ENCODE measurements around the gene MIA2.

Gene MIA2

DNA sequence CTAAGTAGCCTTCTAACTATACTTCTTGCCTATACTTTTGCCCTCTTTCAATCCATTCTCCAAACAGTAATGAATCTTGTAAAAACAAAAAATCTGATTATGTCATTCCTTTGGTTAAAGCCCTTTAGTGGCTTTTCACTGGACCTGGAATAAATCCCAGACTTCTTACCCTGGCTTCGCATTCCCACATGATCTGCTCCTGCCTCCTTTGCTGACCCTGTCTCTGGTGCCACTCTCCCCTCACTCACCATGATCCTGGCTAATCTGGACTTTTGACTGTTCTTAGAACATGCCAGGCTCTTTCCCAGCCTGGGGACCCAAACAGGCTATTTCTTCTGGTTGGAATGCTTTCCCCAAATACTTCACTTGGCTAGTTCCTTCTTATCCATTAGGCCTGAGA is 7.9 kb downstream of the MIA2 start:
- no peak overlapping the region for H3K4me3 ChIP-seq (replicated peaks; ENCODE audit: insufficient read depth, low read length)
- no peak for DNase-seq (ENCODE audit: low read depth in 1 of 2, low spot score in 1 of 2)
- H3K27ac ChIP-seq (replicated peaks): no peak overlapping the region
- H3K27me3 ChIP-seq (ENCODE audit: insufficient read depth, poor library complexity, severe bottlenecking): no peaks in the 10 kb centered on the region
- TF ChIP-seq SPI1 (IDR thresholded peaks at IDR 0.05; ENCODE audit: borderline replicate concordance, low read depth): no peak
- TF ChIP-seq, protein P1, sequence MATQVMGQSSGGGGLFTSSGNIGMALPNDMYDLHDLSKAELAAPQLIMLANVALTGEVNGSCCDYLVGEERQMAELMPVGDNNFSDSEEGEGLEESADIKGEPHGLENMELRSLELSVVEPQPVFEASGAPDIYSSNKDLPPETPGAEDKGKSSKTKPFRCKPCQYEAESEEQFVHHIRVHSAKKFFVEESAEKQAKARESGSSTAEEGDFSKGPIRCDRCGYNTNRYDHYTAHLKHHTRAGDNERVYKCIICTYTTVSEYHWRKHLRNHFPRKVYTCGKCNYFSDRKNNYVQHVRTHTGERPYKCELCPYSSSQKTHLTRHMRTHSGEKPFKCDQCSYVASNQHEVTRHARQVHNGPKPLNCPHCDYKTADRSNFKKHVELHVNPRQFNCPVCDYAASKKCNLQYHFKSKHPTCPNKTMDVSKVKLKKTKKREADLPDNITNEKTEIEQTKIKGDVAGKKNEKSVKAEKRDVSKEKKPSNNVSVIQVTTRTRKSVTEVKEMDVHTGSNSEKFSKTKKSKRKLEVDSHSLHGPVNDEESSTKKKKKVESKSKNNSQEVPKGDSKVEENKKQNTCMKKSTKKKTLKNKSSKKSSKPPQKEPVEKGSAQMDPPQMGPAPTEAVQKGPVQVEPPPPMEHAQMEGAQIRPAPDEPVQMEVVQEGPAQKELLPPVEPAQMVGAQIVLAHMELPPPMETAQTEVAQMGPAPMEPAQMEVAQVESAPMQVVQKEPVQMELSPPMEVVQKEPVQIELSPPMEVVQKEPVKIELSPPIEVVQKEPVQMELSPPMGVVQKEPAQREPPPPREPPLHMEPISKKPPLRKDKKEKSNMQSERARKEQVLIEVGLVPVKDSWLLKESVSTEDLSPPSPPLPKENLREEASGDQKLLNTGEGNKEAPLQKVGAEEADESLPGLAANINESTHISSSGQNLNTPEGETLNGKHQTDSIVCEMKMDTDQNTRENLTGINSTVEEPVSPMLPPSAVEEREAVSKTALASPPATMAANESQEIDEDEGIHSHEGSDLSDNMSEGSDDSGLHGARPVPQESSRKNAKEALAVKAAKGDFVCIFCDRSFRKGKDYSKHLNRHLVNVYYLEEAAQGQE (IDR thresholded peaks at IDR 0.05; ENCODE audit: insufficient replicate concordance, low read depth): no peak
- TF ChIP-seq GABPA (IDR thresholded peaks at IDR 0.05; ENCODE audit: low read depth): no peak
- no peak for TF ChIP-seq POLR2AphosphoS5 (IDR thresholded peaks at IDR 0.05; ENCODE audit: low read depth)
- TF ChIP-seq, protein P2, sequence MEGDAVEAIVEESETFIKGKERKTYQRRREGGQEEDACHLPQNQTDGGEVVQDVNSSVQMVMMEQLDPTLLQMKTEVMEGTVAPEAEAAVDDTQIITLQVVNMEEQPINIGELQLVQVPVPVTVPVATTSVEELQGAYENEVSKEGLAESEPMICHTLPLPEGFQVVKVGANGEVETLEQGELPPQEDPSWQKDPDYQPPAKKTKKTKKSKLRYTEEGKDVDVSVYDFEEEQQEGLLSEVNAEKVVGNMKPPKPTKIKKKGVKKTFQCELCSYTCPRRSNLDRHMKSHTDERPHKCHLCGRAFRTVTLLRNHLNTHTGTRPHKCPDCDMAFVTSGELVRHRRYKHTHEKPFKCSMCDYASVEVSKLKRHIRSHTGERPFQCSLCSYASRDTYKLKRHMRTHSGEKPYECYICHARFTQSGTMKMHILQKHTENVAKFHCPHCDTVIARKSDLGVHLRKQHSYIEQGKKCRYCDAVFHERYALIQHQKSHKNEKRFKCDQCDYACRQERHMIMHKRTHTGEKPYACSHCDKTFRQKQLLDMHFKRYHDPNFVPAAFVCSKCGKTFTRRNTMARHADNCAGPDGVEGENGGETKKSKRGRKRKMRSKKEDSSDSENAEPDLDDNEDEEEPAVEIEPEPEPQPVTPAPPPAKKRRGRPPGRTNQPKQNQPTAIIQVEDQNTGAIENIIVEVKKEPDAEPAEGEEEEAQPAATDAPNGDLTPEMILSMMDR (IDR thresholded peaks at IDR 0.05; ENCODE audit: insufficient read depth, low read length): no peak

DNA sequence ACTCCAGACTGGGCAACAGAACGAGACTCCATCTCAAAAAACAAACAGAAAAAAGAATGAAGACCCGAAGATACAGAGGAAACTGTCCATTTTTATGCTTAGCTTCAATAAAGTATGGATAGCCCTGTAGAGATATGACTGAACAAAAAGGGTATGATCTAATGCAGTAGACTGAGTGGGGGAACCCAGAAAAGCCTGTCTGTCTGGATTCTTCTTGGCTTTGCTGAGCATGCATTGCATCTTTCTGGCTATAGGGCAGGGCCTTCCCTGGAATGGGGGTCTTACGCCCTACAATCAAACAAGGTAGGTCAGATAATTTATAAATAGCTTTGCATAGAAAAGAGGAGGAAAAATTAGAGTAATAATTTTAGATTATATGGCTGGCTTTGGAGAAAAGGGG is 10.1 kb downstream of the MIA2 start:
- no peak for DNase-seq (ENCODE audit: low read depth in 1 of 2, low spot score in 1 of 2)
- Histone ChIP-seq H3K4me3 (replicated peaks; ENCODE audit: insufficient read depth, low read length) (no peak overlapping the region), H3K27ac (replicated peaks) (no peak overlapping the region), H3K27me3 (ENCODE audit: insufficient read depth, poor library complexity, severe bottlenecking) (no peaks in the 10 kb centered on the region)
- no peak for TF ChIP-seq POLR2AphosphoS5 (IDR thresholded peaks at IDR 0.05; ENCODE audit: low read depth)
- TF ChIP-seq, protein P1 (IDR thresholded peaks at IDR 0.05; ENCODE audit: insufficient replicate concordance, low read depth): no peak
- no peak for TF ChIP-seq SPI1 (IDR thresholded peaks at IDR 0.05; ENCODE audit: borderline replicate concordance, low read depth)
- no peak for TF ChIP-seq GABPA (IDR thresholded peaks at IDR 0.05; ENCODE audit: low read depth)

DNA sequence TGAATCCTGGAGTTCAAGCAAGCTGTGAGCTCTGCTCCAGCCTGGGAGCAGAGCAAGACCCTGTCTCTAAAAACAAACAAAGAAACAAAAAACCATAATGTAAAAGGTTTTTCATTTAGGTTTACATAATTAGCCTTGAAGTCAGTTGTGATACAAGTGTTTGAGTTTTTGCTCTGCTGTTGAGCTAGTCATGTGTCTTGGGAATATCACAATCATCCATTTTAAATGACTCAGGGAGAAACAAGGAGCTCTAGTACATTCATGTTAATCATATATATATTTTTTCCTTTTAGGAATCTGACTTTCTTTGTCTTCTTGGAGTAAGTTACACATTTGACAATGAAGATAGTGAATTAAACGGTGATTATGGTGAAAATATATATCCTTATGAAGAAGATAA is 12.9 kb downstream of the MIA2 start:
- TF ChIP-seq, protein P2 (IDR thresholded peaks at IDR 0.05; ENCODE audit: insufficient read depth, low read length): no peak
- no peak for TF ChIP-seq SPI1 (IDR thresholded peaks at IDR 0.05; ENCODE audit: borderline replicate concordance, low read depth)
- no peak for TF ChIP-seq POLR2AphosphoS5 (IDR thresholded peaks at IDR 0.05; ENCODE audit: low read depth)
- TF ChIP-seq GABPA (IDR thresholded peaks at IDR 0.05; ENCODE audit: low read depth): no peak
- TF ChIP-seq, protein P1 (IDR thresholded peaks at IDR 0.05; ENCODE audit: insufficient replicate concordance, low read depth): no peak
- DNase-seq (ENCODE audit: low read depth in 1 of 2, low spot score in 1 of 2): no peak
- Histone ChIP-seq H3K27me3 (ENCODE audit: insufficient read depth, poor library complexity, severe bottlenecking) (no peaks in the 10 kb centered on the region), H3K4me3 (replicated peaks; ENCODE audit: insufficient read depth, low read length) (no peak overlapping the region), H3K27ac (replicated peaks) (no peak overlapping the region)
